K562 (cell line): Measurements from ENCODE around the gene TAX1BP1. TPM values are rescaled to one million over a fixed set of nuclear protein-coding genes. Genes with fewer than 3 reads are reported as not detected.

Experiments used
- ATAC-seq: fragments of 200-7000 bp; cut with Tn5 transposase; 3 replicates; pipeline ENCODE4 v1.9.1; 2020; ENCODE audit warnings: moderate library complexity
- BruUV-seq: library from RNA; stranded (reverse); fragments of 400-500 nt; replicated peaks from 2 replicates; lab custom pipeline; 2021; lab: Mats Ljungman, UMichigan
- CTCF ChIA-PET: fragments of 300-600 bp; formaldehyde crosslinking; extraction: SDS; loops from one replicate; lab custom pipeline; 2021; ENCODE audit warnings: low intra/inter-chr PET ratio; lab: Yijun Ruan, JAX
- POLR2A ChIA-PET: fragments of 300-600, 350-650 bp; sonication (Branson Sonifier 250); formaldehyde crosslinking; extraction: SDS; loops from one replicate; lab custom pipeline; 2021; ENCODE audit warnings: antibody characterized with exemption, inconsistent platforms; lab: Yijun Ruan, JAX
- DNase-seq, 4 experiments: peaks; one replicate each; pipeline versions ENCODE4 v3.0.0 to v3.0.0-alpha.2; 2011 to 2018; ENCODE audit warnings: low spot score in 3 of 4, mixed read lengths in 3 of 4; ENCODE audit errors: extremely low read depth in 1 of 4
- FAIRE-seq: peaks from 2 replicates; lab custom pipeline; 2011; peaks lifted over from hg19 to GRCh38; lab: Jason Lieb, UNC
- H2AFZ ChIP-seq: 2 replicates; pipeline ENCODE4 v1.6.0; 2011; ENCODE audit warnings: low read depth, low read length, control low read depth, inconsistent platforms
- H3K27ac ChIP-seq: fragments of 200-600 bp; 3 replicates; pipeline ENCODE4 v1.8.0; 2011; ENCODE audit warnings: low read depth, mild to moderate bottlenecking, control low read depth, inconsistent platforms, low read length, moderate library complexity, mixed read lengths; ENCODE audit errors: extremely low read depth
- H3K27me3 ChIP-seq, 2 experiments: fragments of 300-600 bp in 1 of 2; 2 replicates in 1 of 2; 3 replicates in 1 of 2; pipeline versions ENCODE4 v1.6.0 to v1.8.0; 2011; ENCODE audit warnings: inconsistent platforms in 2 of 2, low read length in 2 of 2, mild to moderate bottlenecking in 1 of 2, mixed read lengths in 1 of 2, moderate library complexity in 1 of 2; ENCODE audit not compliant: control insufficient read depth in 2 of 2, insufficient read depth in 2 of 2
- H3K36me3 ChIP-seq: fragments of 300-600 bp; 3 replicates; pipeline ENCODE4 v1.8.0; 2011; ENCODE audit warnings: mild to moderate bottlenecking, low read length, inconsistent platforms; ENCODE audit not compliant: control insufficient read depth, insufficient read depth
- H3K4me1 ChIP-seq, 2 experiments: fragments of 200-600 bp in 1 of 2; replicated peaks in 1 of 2; 2 replicates in 1 of 2; 3 replicates in 1 of 2; pipeline versions ENCODE4 v1.5.1 to v1.8.0; 2011; ENCODE audit warnings: inconsistent platforms in 2 of 2, low read length in 2 of 2, mild to moderate bottlenecking in 1 of 2, mixed read lengths in 1 of 2, moderate library complexity in 1 of 2; ENCODE audit not compliant: control insufficient read depth in 2 of 2, insufficient read depth in 2 of 2
- H3K4me2 ChIP-seq: 2 replicates; pipeline ENCODE4 v1.6.1; 2011; ENCODE audit warnings: low read length, control low read depth, inconsistent platforms, mixed read lengths; ENCODE audit not compliant: insufficient read depth
- H3K4me3 ChIP-seq: fragments of 200-600 bp; sonication (generic), shearing (Covaris generic); 2 replicates; pipeline ENCODE4 v1.5.1; 2016; ENCODE audit warnings: control low read depth, inconsistent platforms
- H3K79me2 ChIP-seq: fragments of 200-600 bp; 3 replicates; pipeline ENCODE4 v1.8.0; 2011; ENCODE audit warnings: low read length, inconsistent platforms; ENCODE audit not compliant: control insufficient read depth, insufficient read depth
- H3K9ac ChIP-seq, 2 experiments: 2 replicates each; pipeline versions ENCODE4 v1.6.0 to v1.6.1; 2011; ENCODE audit warnings: low read depth in 2 of 2, low read length in 2 of 2, control low read depth in 1 of 2, inconsistent platforms in 1 of 2, mild to moderate bottlenecking in 1 of 2, mixed read lengths in 1 of 2; ENCODE audit not compliant: insufficient read depth in 1 of 2
- H3K9me1 ChIP-seq: one replicate; pipeline ENCODE4 v1.6.0; 2011; ENCODE audit warnings: inconsistent platforms, mild to moderate bottlenecking, low read length, moderate library complexity; ENCODE audit not compliant: control insufficient read depth, insufficient read depth
- H3K9me3 ChIP-seq: replicated peaks from 2 replicates; pipeline ENCODE4 v1.5.1; 2011; ENCODE audit warnings: low read depth, low read length, inconsistent platforms; ENCODE audit not compliant: control insufficient read depth, insufficient read depth
- H4K20me1 ChIP-seq: replicated peaks from 2 replicates; pipeline ENCODE4 v1.6.1; 2011; ENCODE audit warnings: low read length, inconsistent platforms, mixed read lengths; ENCODE audit not compliant: control insufficient read depth, insufficient read depth
- SPI1 ChIP-seq: IDR thresholded peaks from 2 replicates; pipeline ENCODE4 v1.6.1; 2011; ENCODE audit warnings: low read depth, low read length, control low read depth, borderline replicate concordance
- ZNF146 ChIP-seq: IDR thresholded peaks from one replicate; pipeline ENCODE4 v1.6.1; 2018; ENCODE audit warnings: missing compliant biosample characterization; ENCODE audit not compliant: unreplicated experiment
- ZNF24 ChIP-seq: fragments of 450-650 bp; IDR thresholded peaks from 2 replicates; pipeline ENCODE4 v1.6.1; 2016
- WGBS: fragments of 100-300 bp; shearing (Covaris generic); methylation state at CpG from one replicate; pipeline ENCODE4 v1.1.6; 2016; ENCODE audit warnings: low coverage, mixed read lengths; ENCODE audit not compliant: insufficient coverage; ENCODE audit errors: missing lambda C conversion rate; 5-methylcytosine and 5-hydroxymethylcytosine counted together
- in situ Hi-C: fragments of 300-500 bp; cut with MboI; formaldehyde crosslinking; loops from 4 replicates; pipeline ENCODE4 v1.15.0; 2018; ENCODE audit warnings: inconsistent platforms, mixed read lengths
- intact Hi-C: fragments of 100-400 bp; cut with micrococcal nuclease; formaldehyde crosslinking; loops from 2 replicates; pipeline ENCODE4 v1.14.2; 2022
- polyA plus RNA-seq, 8 experiments: library from polyadenylated mRNA; depleted of rRNA in 4 of 8; stranded (reverse) in 5 of 8; unstranded in 3 of 8; fragments of >200 nt; fragmentation: Nextera tagmentation in 2 of 8; fragmentation: Illumina TruSeq in 1 of 8; extraction: Ambion mirVana in 2 of 8; extraction: Trizol in 1 of 8; gene quantifications; 2 replicates each; pipeline versions ENCODE4 v1.2.1 to v1.2.3, GENCODE V29; 2011 to 2014; ENCODE audit warnings: inconsistent platforms in 1 of 8, missing spikeins in 1 of 8
- total RNA-seq, 7 experiments: library from RNA; depleted of rRNA in 6 of 7; stranded (reverse); fragments of >200 nt in 6 of 7; fragmentation: Illumina TruSeq in 2 of 7; extraction: Trizol in 2 of 7; gene quantifications; 2 replicates each; pipeline versions ENCODE4 v1.2.1 to v1.2.3, GENCODE V29; 2011 to 2021; ENCODE audit warnings: low replicate concordance in 1 of 7
- TF ChIP-seq, protein P1 (sequence below): sonication (generic); formaldehyde crosslinking; IDR thresholded peaks from 2 replicates; pipeline ENCODE4 v1.8.1; 2022; ENCODE audit warnings: missing genetic modification reagents
- TF ChIP-seq, protein P2 (sequence below): fragments of 250-450 bp; sonication (Bioruptor Pico); IDR thresholded peaks from 2 replicates; pipeline ENCODE4 v1.5.0; 2021
- TF ChIP-seq, protein P3 (sequence below), 2 experiments: fragments of 450-650 bp; conservative IDR thresholded peaks; 2 replicates each; pipeline ENCODE4 v1.6.1; 2017; ENCODE audit warnings: mild to moderate bottlenecking in 2 of 2, moderate library complexity in 2 of 2

The TAX1BP1 gene
- total and polyA plus RNA-seq, 9 of the 15 experiments (the other 6 are each of a cell fraction or from before 2014, with no cell fraction given) = 49.0 to 119 (median 75.9) TPM

DNA sequence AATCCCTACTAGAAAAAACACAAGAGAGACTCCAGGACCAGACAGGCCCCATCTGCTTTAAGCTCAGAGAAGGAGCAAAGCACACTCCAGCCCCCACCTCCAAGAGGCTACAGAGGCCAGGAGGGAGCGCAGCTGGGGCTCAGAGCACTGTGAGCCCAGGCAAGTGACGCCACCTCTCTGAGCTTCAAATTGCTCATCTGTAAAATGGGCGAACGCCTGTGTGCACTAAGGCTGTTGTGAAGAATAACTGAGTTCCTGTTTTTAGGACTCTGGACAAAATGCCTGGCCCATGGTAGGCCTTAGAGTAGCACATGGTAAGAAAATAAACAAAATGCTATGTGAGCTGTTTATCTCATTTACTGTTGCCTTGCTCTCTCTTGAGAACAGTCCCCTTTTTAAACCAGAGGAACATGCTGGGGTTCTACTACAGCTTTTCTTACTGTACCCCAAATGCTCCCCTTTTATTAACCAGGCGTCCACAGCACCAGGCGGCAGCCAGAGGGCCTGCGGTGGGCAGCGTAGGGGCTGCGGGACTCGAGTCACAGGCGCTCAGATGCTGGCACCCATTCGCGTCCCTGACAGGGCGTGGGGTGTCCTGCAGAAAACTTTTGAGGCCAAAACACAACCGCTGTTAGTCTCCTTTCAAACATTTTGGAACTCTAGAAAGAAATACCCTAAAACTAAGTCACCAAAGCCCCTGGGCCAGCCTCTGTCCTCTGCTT lies 103.8 kb downstream of the TAX1BP1 start:
- Histone ChIP-seq H3K27me3 (peaks cover 53 to 61% of the 10 kb centered on the region in 2 experiments), H3K9me1 (no peaks in the 10 kb centered on the region)
- no peak for ATAC-seq
- CTCF ChIA-PET = no interaction called here
- intact Hi-C loops = no loop called here
- TF ChIP-seq ZNF146 (CRISPR knock-in tag) = no peak
- TF ChIP-seq, protein P1, sequence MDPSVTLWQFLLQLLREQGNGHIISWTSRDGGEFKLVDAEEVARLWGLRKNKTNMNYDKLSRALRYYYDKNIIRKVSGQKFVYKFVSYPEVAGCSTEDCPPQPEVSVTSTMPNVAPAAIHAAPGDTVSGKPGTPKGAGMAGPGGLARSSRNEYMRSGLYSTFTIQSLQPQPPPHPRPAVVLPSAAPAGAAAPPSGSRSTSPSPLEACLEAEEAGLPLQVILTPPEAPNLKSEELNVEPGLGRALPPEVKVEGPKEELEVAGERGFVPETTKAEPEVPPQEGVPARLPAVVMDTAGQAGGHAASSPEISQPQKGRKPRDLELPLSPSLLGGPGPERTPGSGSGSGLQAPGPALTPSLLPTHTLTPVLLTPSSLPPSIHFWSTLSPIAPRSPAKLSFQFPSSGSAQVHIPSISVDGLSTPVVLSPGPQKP (CRISPR knock-in tag) = no peak
- 0 out of 2 replicates have a peak, but pooled peaks have one; percentile 26 for TF ChIP-seq SPI1
- TF ChIP-seq, protein P2, sequence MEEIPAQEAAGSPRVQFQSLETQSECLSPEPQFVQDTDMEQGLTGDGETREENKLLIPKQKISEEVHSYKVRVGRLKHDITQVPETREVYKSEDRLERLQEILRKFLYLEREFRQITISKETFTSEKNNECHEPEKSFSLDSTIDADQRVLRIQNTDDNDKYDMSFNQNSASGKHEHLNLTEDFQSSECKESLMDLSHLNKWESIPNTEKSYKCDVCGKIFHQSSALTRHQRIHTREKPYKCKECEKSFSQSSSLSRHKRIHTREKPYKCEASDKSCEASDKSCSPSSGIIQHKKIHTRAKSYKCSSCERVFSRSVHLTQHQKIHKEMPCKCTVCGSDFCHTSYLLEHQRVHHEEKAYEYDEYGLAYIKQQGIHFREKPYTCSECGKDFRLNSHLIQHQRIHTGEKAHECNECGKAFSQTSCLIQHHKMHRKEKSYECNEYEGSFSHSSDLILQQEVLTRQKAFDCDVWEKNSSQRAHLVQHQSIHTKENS = no peak
- no peak for TF ChIP-seq ZNF24
- TF ChIP-seq, protein P3, sequence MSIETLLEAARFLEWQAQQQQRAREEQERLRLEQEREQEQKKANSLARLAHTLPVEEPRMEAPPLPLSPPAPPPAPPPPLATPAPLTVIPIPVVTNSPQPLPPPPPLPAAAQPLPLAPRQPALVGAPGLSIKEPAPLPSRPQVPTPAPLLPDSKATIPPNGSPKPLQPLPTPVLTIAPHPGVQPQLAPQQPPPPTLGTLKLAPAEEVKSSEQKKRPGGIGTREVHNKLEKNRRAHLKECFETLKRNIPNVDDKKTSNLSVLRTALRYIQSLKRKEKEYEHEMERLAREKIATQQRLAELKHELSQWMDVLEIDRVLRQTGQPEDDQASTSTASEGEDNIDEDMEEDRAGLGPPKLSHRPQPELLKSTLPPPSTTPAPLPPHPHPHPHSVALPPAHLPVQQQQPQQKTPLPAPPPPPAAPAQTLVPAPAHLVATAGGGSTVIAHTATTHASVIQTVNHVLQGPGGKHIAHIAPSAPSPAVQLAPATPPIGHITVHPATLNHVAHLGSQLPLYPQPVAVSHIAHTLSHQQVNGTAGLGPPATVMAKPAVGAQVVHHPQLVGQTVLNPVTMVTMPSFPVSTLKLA (conservative IDR thresholded peaks at IDR 0.05) = no peak
- TF ChIP-seq, all 486 proteins: peak for 1
- no peak overlapping the region for H3K9ac ChIP-seq
- no TSS peak for BruUV-seq
- H3K79me2 ChIP-seq = no peaks in the 10 kb centered on the region
- no peak overlapping the region for H3K4me2 ChIP-seq
- H3K36me3 ChIP-seq = no peaks in the 10 kb centered on the region
- FAIRE-seq (no peak), DNase-seq (no peak)
- H3K27ac ChIP-seq = no peak overlapping the region
- in situ Hi-C loops = no loop called here
- no peaks in the 10 kb centered on the region for H3K9me3 ChIP-seq
- no peaks in the 10 kb centered on the region for H4K20me1 ChIP-seq
- H3K4me3 ChIP-seq = no peak overlapping the region
- H2AFZ ChIP-seq = no peak overlapping the region
- H3K4me1 ChIP-seq = no peaks in the 10 kb centered on the region
- POLR2A ChIA-PET = interaction anchor here (1.0 kb wide), 1 partner anchor 119 kb away, joined by 3 read pairs; no protein-coding TSS in a partner anchor
- 21% methylated on average over 14 of the region's 15 CpGs for WGBS
